Activated T-cell treated with anti-CD3 and anti-CD28 coated beads, Interleukin-2, amount 50 U/mL, for 72 hours (primary cell): ENCODE results near the gene PML. TPM values are rescaled to one million over a fixed set of nuclear protein-coding genes. Genes with fewer than 3 reads are reported as not detected.

Experiments
- ATAC-seq, 2 donors: fragments of 150-1000 bp; cut with Tn5 transposase; replicated peaks in 1 of 2; 2 replicates each; pipeline ENCODE4 v1.10.0; 2021; ENCODE audit warnings: moderate library complexity in 2 of 2, mild to moderate bottlenecking in 1 of 2
- DNase-seq, 2 donors: peaks; one replicate each; pipeline ENCODE4 v3.0.0; 2021 to 2022; ENCODE audit warnings: mixed read lengths in 1 of 2
- H3K27ac Mint-ChIP-seq: one replicate; pipeline ENCODE4 v1.8.0; 2022; ENCODE audit warnings: mild to moderate bottlenecking, moderate library complexity, mixed read lengths
- H3K27me3 Mint-ChIP-seq: one replicate; pipeline ENCODE4 v1.8.0; 2022; ENCODE audit warnings: low read depth, mixed read lengths
- H3K36me3 Mint-ChIP-seq, 2 donors: one replicate each; pipeline ENCODE4 v1.8.0; 2022; ENCODE audit warnings: mixed read lengths in 2 of 2, mild to moderate bottlenecking in 1 of 2; ENCODE audit not compliant: insufficient read depth in 2 of 2
- H3K4me1 Mint-ChIP-seq: one replicate; pipeline ENCODE4 v1.8.0; 2022; ENCODE audit warnings: low read depth, mixed read lengths
- H3K4me3 Mint-ChIP-seq, 2 donors: one replicate each; pipeline ENCODE4 v1.8.0; 2022; ENCODE audit warnings: mild to moderate bottlenecking in 2 of 2, mixed read lengths in 2 of 2, moderate library complexity in 2 of 2
- H3K9me3 Mint-ChIP-seq, 2 donors: one replicate each; pipeline ENCODE4 v1.8.0; 2022; ENCODE audit warnings: mixed read lengths in 2 of 2
- total RNA-seq, 2 donors: library from RNA; stranded (reverse); gene quantifications; one replicate each; pipeline ENCODE4 v1.2.3, GENCODE V29; 2022

Gene PML
- total RNA-seq, result 10 to 100 TPM; 70.9 to 71.6 TPM

GRCh38 chr15:73994413-73994883, at the start of gene PML:
TSS of gene PML (plus strand) at chr15:73994716. CDS start at chr15:73994813, 97 bp downstream.
- no peaks in the 10 kb centered on the region for H3K27me3 Mint-ChIP-seq

GRCh38 chr15:73945130-73945508, 49.4 kb upstream of the PML start:
- ATAC-seq, result no peak
- Mint-ChIP-seq H3K4me3 (no peak overlapping the region), H3K27me3 (no peaks in the 10 kb centered on the region), H3K4me1 (peaks cover 16% of the 10 kb centered on the region), H3K27ac (no peak overlapping the region), H3K36me3 (no peaks in the 10 kb centered on the region), H3K9me3 (no peaks in the 10 kb centered on the region)
- no peak for DNase-seq

More at GRCh38 chr15:73994413-73994883, at the start of gene PML:
- Mint-ChIP-seq H3K4me3 (peak within 1 kb of the TSS; percentile 93 to 100), H3K27ac (peak within 1 kb of the TSS; percentile 72), H3K36me3 (peaks cover 9 to 19% of the 10 kb centered on the region in 2 donors), H3K4me1 (peaks cover 76% of the 10 kb centered on the region), H3K9me3 (no peaks in the 10 kb centered on the region)
- ATAC-seq (peak; percentile 88 to 89), DNase-seq (peak; percentile 96 to 98)

DNA sequence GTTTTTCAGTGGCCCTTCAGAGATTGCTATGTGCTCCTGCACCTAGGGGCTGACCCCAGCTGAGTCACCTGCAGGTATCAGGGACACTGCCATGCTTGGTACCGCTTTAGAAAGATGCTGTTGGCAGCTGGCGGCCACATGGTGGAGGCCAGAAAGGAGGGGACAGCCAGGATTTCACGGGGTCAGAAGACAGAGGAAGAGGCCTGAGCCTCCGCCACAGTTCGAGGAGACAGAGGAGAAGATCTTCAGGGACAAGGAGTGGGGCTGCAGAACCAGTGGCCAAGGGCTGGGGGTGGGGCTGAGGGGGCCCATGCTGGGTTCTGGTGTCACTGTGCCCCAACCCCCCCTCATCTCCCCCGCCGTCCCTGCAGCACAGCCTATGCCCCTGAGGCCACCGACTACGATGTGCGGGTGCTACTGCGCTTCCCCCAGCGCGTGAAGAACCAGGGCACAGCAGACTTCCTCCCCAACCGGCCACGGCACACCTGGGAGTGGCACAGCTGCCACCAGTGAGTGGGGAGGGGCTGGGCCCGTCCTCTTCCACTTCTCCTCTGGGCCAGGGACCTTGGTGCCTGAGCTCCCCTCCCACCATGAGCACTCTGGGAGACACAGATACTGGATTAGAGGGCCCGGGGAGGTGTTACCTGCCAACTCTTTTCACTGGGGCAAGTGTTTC, 48.3 kb upstream of the PML start:
- Mint-ChIP-seq H3K4me3 (no peak overlapping the region), H3K4me1 (peaks cover 18% of the 10 kb centered on the region), H3K27ac (no peak overlapping the region), H3K36me3 (no peaks in the 10 kb centered on the region), H3K27me3 (no peaks in the 10 kb centered on the region), H3K9me3 (no peaks in the 10 kb centered on the region)
- DNase-seq (no peak), ATAC-seq (no peak)

DNA sequence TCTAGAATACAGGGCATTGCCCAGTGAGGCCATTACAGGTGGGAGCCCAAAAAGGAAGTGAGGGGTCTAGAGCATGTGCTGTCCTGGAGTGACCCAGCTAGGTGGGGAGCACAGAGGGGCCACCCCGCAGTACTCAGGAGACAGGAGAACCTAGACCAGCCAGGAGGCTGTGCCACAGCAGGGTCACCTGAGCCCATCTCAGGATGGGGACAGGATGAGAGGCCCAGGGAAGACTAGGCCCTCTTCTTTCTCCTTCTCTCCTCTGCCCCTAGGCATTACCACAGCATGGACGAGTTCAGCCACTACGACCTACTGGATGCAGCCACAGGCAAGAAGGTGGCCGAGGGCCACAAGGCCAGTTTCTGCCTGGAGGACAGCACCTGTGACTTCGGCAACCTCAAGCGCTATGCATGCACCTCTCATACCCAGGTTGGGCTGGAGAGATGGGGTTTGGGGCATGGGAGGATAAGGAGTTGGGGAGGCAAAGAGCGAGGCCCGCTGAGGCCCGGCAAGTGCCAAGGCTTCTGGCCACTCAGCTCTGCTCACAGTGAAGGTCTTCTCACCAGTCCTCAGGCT, 47.6 kb upstream of the PML start:
- no peak overlapping the region for H3K4me3 Mint-ChIP-seq
- H3K27me3 Mint-ChIP-seq, result no peaks in the 10 kb centered on the region
- ATAC-seq (no peak), DNase-seq (no peak)
- H3K9me3 Mint-ChIP-seq, result no peaks in the 10 kb centered on the region
- H3K4me1 Mint-ChIP-seq, result peaks cover 16% of the 10 kb centered on the region
- H3K27ac Mint-ChIP-seq, result no peak overlapping the region
- H3K36me3 Mint-ChIP-seq, result no peaks in the 10 kb centered on the region

- no peaks in the 10 kb centered on the region for H3K36me3 Mint-ChIP-seq
- H3K9me3 Mint-ChIP-seq, result no peaks in the 10 kb centered on the region
- H3K4me1 Mint-ChIP-seq, result peaks cover 11% of the 10 kb centered on the region
- DNase-seq (no peak), ATAC-seq (no peak)
- no peak overlapping the region for H3K4me3 Mint-ChIP-seq
- no peaks in the 10 kb centered on the region for H3K27me3 Mint-ChIP-seq
- no peak overlapping the region for H3K27ac Mint-ChIP-seq
These were observed 46.9 kb upstream of the PML start for GRCh38 chr15:73947651-73948050.

GRCh38 chr15:73948396-73948795, 46.1 kb upstream of the PML start:
- H3K27ac Mint-ChIP-seq, result no peak overlapping the region
- no peaks in the 10 kb centered on the region for H3K27me3 Mint-ChIP-seq
- H3K4me3 Mint-ChIP-seq, result no peak overlapping the region
- H3K9me3 Mint-ChIP-seq, result no peaks in the 10 kb centered on the region
- peaks cover 10% of the 10 kb centered on the region for H3K4me1 Mint-ChIP-seq
- no peaks in the 10 kb centered on the region for H3K36me3 Mint-ChIP-seq
- ATAC-seq (no peak), DNase-seq (no peak)

DNA sequence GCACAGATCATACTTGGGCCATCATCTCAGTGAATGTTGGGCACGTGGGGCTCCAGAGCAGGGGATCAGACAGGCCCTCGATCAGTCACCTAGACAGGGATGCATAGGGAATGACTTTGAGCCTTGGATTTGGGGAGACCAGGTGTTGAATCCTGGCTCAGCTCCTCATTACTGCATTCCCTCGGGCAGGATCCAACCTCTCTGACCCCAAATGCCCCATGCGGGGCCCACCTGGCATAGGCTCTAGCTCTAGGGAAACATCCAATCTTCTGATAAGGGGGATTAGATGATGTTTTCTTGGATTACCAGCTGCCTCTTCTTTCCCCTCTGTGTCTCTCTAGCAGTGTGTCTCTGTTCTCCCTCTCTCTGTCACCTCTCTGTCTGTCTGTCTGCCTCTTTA, 45.5 kb upstream of the PML start:
- H3K4me1 Mint-ChIP-seq, result peaks cover 10% of the 10 kb centered on the region
- no peak overlapping the region for H3K27ac Mint-ChIP-seq
- ATAC-seq, result no peak
- H3K36me3 Mint-ChIP-seq, result no peaks in the 10 kb centered on the region
- H3K27me3 Mint-ChIP-seq, result no peaks in the 10 kb centered on the region
- no peaks in the 10 kb centered on the region for H3K9me3 Mint-ChIP-seq
- DNase-seq, result no peak
- no peak overlapping the region for H3K4me3 Mint-ChIP-seq

- no peak for DNase-seq
- no peaks in the 10 kb centered on the region for H3K36me3 Mint-ChIP-seq
- no peak overlapping the region for H3K4me3 Mint-ChIP-seq
- H3K27me3 Mint-ChIP-seq, result no peaks in the 10 kb centered on the region
- ATAC-seq, result no peak
- no peaks in the 10 kb centered on the region for H3K9me3 Mint-ChIP-seq
- peaks cover 10% of the 10 kb centered on the region for H3K4me1 Mint-ChIP-seq
- H3K27ac Mint-ChIP-seq, result no peak overlapping the region
These were observed 45.0 kb upstream of the PML start for GRCh38 chr15:73949496-73949895.

- H3K4me3 Mint-ChIP-seq, result no peak overlapping the region
- DNase-seq, result no peak
- H3K36me3 Mint-ChIP-seq, result no peaks in the 10 kb centered on the region
- no peaks in the 10 kb centered on the region for H3K9me3 Mint-ChIP-seq
- peaks cover 10% of the 10 kb centered on the region for H3K4me1 Mint-ChIP-seq
- H3K27me3 Mint-ChIP-seq, result no peaks in the 10 kb centered on the region
- no peak overlapping the region for H3K27ac Mint-ChIP-seq
- no peak for ATAC-seq
These were observed 44.1 kb upstream of the PML start for GRCh38 chr15:73950479-73950830.

DNA sequence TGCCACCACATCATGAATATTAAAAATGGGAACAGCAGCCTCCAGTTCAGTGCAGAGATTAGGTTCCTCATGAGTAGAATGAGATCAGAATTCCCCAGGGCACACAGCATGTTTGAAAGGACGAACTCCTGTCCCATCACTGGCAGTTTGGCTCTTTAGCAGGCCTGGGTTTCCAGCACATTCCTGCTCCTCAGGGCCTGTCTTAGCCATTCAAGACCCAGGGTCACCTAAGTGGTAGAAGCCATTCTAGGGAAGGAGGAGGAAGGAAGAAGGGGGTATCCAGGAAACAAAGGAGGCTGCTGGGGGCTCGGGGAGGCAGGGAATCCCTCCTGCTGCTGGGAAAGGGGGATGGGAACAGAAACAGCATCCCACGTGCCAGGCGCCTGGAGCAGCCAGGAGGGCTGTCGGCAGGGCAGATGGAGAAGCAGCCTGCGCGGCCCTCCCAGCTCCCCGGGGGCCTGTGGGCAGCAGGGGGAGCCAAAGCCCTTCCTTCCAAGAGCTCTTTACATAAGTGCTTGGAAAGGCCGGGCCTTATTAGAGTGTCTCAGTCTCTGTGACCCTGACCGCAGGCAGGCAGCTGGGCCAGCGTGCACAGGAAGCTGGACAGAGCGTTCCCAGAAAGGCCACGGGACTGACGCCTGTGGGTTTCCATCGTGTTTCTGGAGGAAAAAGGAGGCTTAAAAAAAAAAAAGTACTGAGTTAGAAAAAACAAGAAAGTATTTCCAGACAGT, 43.5 kb upstream of the PML start:
- Mint-ChIP-seq H3K9me3 (no peaks in the 10 kb centered on the region), H3K36me3 (no peaks in the 10 kb centered on the region), H3K4me1 (peaks cover 10% of the 10 kb centered on the region), H3K27ac (peak overlapping the region; percentile 80), H3K4me3 (no peak overlapping the region), H3K27me3 (no peaks in the 10 kb centered on the region)
- peak; percentile 88 to 94 for ATAC-seq
- DNase-seq, result peak; percentile 70 to 76

DNA sequence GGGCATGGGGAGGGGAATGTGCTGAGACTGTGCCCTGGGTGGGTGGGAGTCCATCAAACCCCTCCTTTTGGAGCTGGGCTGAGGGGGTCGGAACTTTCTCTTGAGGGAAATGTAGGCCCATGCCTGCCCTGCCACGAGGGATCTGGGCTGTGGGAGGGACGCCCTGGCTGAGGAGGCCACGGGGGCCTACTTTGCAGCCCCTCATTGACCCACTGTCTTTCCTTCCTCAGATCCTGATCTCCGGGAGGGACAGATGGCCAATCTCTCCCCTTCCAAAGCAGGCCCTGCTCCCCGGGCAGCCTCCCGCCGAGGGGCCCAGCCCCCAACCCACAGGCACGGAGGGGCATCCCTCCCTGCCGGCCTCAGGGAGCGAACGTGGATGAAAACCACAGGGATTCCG, 42.9 kb upstream of the PML start:
- ATAC-seq, result no peak
- Mint-ChIP-seq H3K27me3 (no peaks in the 10 kb centered on the region), H3K4me1 (peaks cover 7% of the 10 kb centered on the region), H3K27ac (no peak overlapping the region), H3K36me3 (no peaks in the 10 kb centered on the region), H3K9me3 (no peaks in the 10 kb centered on the region), H3K4me3 (no peak overlapping the region)
- DNase-seq, result no peak

GRCh38 chr15:73952171-73952912, 42.2 kb upstream of the PML start:
- H3K27ac Mint-ChIP-seq, result no peak overlapping the region
- no peak overlapping the region for H3K4me3 Mint-ChIP-seq

More at GRCh38 chr15:73952171-73952912, 42.2 kb upstream of the PML start:
- H3K4me1 Mint-ChIP-seq, result peaks cover 9% of the 10 kb centered on the region
- H3K36me3 Mint-ChIP-seq, result no peaks in the 10 kb centered on the region
- DNase-seq, result no peak
- H3K27me3 Mint-ChIP-seq, result no peaks in the 10 kb centered on the region
- H3K9me3 Mint-ChIP-seq, result no peaks in the 10 kb centered on the region
- no peak for ATAC-seq
